Measurements from ENCODE around the gene ADPRHL1. TPM values are rescaled to one million over a fixed set of nuclear protein-coding genes. Genes with fewer than 3 reads are reported as not detected.

The ADPRHL1 gene
- total RNA-seq, 1 experiment from 2014 or later: 2.7 TPM

DNA sequence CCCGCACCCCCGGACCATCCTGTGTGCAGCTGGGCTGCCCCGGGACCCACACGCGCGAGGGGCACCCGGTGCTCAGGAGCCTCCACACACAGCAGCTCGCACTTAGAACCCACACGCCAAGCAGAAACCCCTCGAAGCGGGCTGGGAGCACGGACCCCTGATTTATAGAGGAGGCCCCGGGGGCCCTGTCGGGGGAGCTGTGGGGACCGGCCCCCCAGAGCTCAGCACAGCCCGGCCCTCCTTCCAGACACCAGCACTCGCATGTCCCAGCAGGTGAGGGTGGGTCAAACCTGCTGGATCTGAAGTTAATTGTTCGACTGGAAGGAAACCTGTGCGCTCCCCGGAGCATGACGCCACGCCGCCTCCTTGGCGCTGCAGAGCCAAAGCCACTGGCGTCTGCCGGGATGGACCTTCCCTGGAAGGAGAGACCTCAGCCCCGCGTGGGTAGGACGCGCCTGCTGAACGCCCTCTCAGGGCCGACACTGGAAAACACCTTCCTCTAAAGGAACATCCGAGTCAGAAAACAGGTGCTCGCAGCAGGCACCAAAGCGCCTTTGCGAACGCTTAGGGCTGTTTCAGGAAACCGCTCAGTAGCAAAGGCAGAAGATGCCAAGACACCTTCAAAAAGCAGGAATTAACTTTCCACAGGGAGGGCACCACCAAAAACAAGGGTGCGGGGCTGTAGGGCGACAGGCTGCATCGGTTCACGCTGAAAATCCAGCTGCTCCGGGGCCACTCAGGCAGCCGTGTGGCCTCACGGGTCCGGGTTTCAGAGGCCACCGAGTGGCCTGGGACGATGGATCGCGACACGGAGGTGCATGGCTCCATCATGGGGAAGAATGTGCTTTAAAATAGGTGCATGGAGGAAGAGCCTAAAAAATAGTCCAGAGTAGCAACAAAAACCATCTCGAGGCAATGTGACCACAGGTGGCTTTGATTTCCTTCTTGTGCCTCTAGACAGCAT is 51.6 kb downstream of the ADPRHL1 start:
- H3K36me3 Mint-ChIP-seq (ENCODE audit: insufficient read depth in 1 of 3, low read depth in 3 of 3): no peaks in the 10 kb centered on the region
- no peaks in the 10 kb centered on the region for H3K79me1 ChIP-seq (ENCODE audit: insufficient read depth, low read depth, low read length, poor library complexity, severe bottlenecking)
- H3K4me1 Mint-ChIP-seq: peaks cover 17 to 18% of the 10 kb centered on the region in 2 experiments
- no peak overlapping the region for H2BK120ac ChIP-seq (ENCODE audit: low read depth, low read length, poor library complexity, severe bottlenecking)
- no peak overlapping the region for H2AFZ ChIP-seq (ENCODE audit: low read length)
- no peak overlapping the region for H3K9ac ChIP-seq (ENCODE audit: extremely low read depth, insufficient read length, low read length)
- H2BK12ac ChIP-seq (ENCODE audit: insufficient read length, low read depth, low read length): no peak overlapping the region
- no peak overlapping the region for H2AK5ac ChIP-seq (ENCODE audit: insufficient read length, low read length)
- H4K91ac ChIP-seq (ENCODE audit: insufficient read length, low read depth, low read length): no peak overlapping the region
- H3K4me2 ChIP-seq (ENCODE audit: insufficient read depth, insufficient read length, low read length): no peak overlapping the region
- H2BK5ac ChIP-seq (ENCODE audit: insufficient read length, low read length): no peak overlapping the region
- H2BK20ac ChIP-seq (ENCODE audit: low read depth, low read length, poor library complexity, severe bottlenecking): no peak overlapping the region
- no peaks in the 10 kb centered on the region; the same call in 1 of the 2 replicates for H3K27me3 Mint-ChIP-seq (ENCODE audit: low read depth)
- no peaks in the 10 kb centered on the region for H3K79me2 ChIP-seq (ENCODE audit: insufficient read depth, low read length)
- no peaks in the 10 kb centered on the region for H3K4me1 ChIP-seq (ENCODE audit: insufficient read depth, low read length)
- H3K4me3 Mint-ChIP-seq: no peak overlapping the region
- H3K27me3 ChIP-seq (ENCODE audit: insufficient read depth, low read length): no peaks in the 10 kb centered on the region
- H3K18ac ChIP-seq (ENCODE audit: insufficient read length, low read depth, low read length): no peak overlapping the region
- no peak overlapping the region for H3T11ph ChIP-seq (ENCODE audit: low read length)
- no peaks in the 10 kb centered on the region for H4K20me1 ChIP-seq (ENCODE audit: control insufficient read depth, insufficient read depth, insufficient read length)
- no CpG with 5 or more reads among the region's 52 CpGs for WGBS (ENCODE audit: extremely low coverage, insufficient read length, low lambda C conversion rate)
- TF ChIP-seq, protein P1, sequence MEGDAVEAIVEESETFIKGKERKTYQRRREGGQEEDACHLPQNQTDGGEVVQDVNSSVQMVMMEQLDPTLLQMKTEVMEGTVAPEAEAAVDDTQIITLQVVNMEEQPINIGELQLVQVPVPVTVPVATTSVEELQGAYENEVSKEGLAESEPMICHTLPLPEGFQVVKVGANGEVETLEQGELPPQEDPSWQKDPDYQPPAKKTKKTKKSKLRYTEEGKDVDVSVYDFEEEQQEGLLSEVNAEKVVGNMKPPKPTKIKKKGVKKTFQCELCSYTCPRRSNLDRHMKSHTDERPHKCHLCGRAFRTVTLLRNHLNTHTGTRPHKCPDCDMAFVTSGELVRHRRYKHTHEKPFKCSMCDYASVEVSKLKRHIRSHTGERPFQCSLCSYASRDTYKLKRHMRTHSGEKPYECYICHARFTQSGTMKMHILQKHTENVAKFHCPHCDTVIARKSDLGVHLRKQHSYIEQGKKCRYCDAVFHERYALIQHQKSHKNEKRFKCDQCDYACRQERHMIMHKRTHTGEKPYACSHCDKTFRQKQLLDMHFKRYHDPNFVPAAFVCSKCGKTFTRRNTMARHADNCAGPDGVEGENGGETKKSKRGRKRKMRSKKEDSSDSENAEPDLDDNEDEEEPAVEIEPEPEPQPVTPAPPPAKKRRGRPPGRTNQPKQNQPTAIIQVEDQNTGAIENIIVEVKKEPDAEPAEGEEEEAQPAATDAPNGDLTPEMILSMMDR (conservative IDR thresholded peaks at IDR 0.05): no peak
- no peak overlapping the region for H3K23ac ChIP-seq (ENCODE audit: insufficient read length, low read depth, low read length)
- no peak overlapping the region for H3K4ac ChIP-seq (ENCODE audit: low read depth, low read length)
- no peak overlapping the region for H3K14ac ChIP-seq (ENCODE audit: insufficient read depth, low read length)
- no peak overlapping the region for H4K5ac ChIP-seq (ENCODE audit: insufficient read length, low read depth, low read length)
- H3K9me3 Mint-ChIP-seq: no peaks in the 10 kb centered on the region
- H4K8ac ChIP-seq (replicated peaks; ENCODE audit: insufficient read length, low read depth, low read length): no peak overlapping the region
- DNase-seq: peak; percentile 32
- H2BK15ac ChIP-seq (ENCODE audit: low read depth, low read length): no peak overlapping the region
- no peak overlapping the region for H3K56ac ChIP-seq (ENCODE audit: insufficient read length, low read depth, low read length)
- no peaks in the 10 kb centered on the region for H3K9me3 ChIP-seq (ENCODE audit: control insufficient read depth, low read depth, low read length)
- H3K27ac Mint-ChIP-seq: peak overlapping the region in 2 of 3 experiments; percentile 55 to 61; a peak in 3 of 7 replicates
- H3K23me2 ChIP-seq (ENCODE audit: insufficient read length, low read depth, low read length, poor library complexity, severe bottlenecking): peaks cover 7% of the 10 kb centered on the region
- H3K27ac ChIP-seq (ENCODE audit: insufficient read length, low read depth, low read length): no peak overlapping the region
